A673 (cell line): ENCODE measurements around the gene IL21R. TPM values are rescaled to one million over a fixed set of nuclear protein-coding genes. Genes with fewer than 3 reads are reported as not detected.

ENCODE experiments used
- BruUV-seq: library from RNA; stranded (reverse); fragments of 400-500 nt; replicated peaks from 2 replicates; lab custom pipeline; 2021; lab: Mats Ljungman, UMichigan
- CTCF ChIA-PET: fragments of 300-600 bp; sonication (Branson Sonifier 250); formaldehyde crosslinking; loops from one replicate; lab custom pipeline; 2022; ENCODE audit warnings: antibody characterized with exemption; lab: Charles Lee
- POLR2A ChIA-PET: fragments of 300-600 bp; sonication (Branson Sonifier 250); formaldehyde crosslinking; loops from one replicate; lab custom pipeline; 2022; ENCODE audit warnings: antibody characterized with exemption; ENCODE audit not compliant: low non-redundant PET; lab: Charles Lee
- DNase-seq: peaks from one replicate; pipeline ENCODE4 v3.0.0-alpha.2; 2015; ENCODE audit warnings: low spot score
- H3K27ac ChIP-seq: fragments of 200-600 bp; sonication (generic); 2 replicates; pipeline ENCODE4 v1.5.1; 2016; ENCODE audit warnings: mixed run types, low read depth, mild to moderate bottlenecking, mixed read lengths, antibody characterized with exemption, low read length; ENCODE audit not compliant: poor library complexity, severe bottlenecking
- H3K27me3 ChIP-seq: fragments of 200-600 bp; sonication (generic); replicated peaks from 2 replicates; pipeline ENCODE4 v1.6.1; 2017; ENCODE audit warnings: mixed run types, low read depth, mild to moderate bottlenecking, mixed read lengths, antibody characterized with exemption, low read length; ENCODE audit not compliant: insufficient read depth, poor library complexity
- H3K36me3 ChIP-seq: fragments of 200-600 bp; sonication (generic); 2 replicates; pipeline ENCODE4 v1.6.1; 2016; ENCODE audit warnings: mixed run types, mild to moderate bottlenecking, mixed read lengths, antibody characterized with exemption, low read length; ENCODE audit not compliant: insufficient read depth, poor library complexity, severe bottlenecking
- H3K4me1 ChIP-seq: fragments of 200-600 bp; sonication (generic); 2 replicates; pipeline ENCODE4 v1.6.1; 2017; ENCODE audit warnings: mixed run types, mild to moderate bottlenecking, mixed read lengths, antibody characterized with exemption, low read length; ENCODE audit not compliant: insufficient read depth, poor library complexity, severe bottlenecking
- H3K4me3 ChIP-seq: fragments of 200-600 bp; sonication (generic); 2 replicates; pipeline ENCODE4 v1.5.1; 2016; ENCODE audit warnings: low read depth, mixed run types, mild to moderate bottlenecking, mixed read lengths, low read length; ENCODE audit not compliant: poor library complexity, severe bottlenecking
- H3K9me3 ChIP-seq: fragments of 200-600 bp; sonication (generic); 2 replicates; pipeline ENCODE4 v1.6.1; 2016; ENCODE audit warnings: mixed run types, low read depth, mild to moderate bottlenecking, mixed read lengths, antibody characterized with exemption, low read length; ENCODE audit not compliant: poor library complexity, severe bottlenecking
- CTCF ChIP-seq: fragments of 300-800, 200-600 bp; sonication (generic); conservative IDR thresholded peaks from 2 replicates; pipeline ENCODE4 v1.5.1; 2017; ENCODE audit warnings: low read depth, mild to moderate bottlenecking, antibody characterized with exemption, low read length, moderate library complexity, mixed read lengths
- EZH2 ChIP-seq: fragments of 200-600 bp; sonication (generic); IDR thresholded peaks from 2 replicates; pipeline ENCODE4 v1.6.1; 2017; ENCODE audit warnings: borderline replicate concordance, low read depth, mild to moderate bottlenecking, mixed read lengths, antibody characterized with exemption, low read length; ENCODE audit not compliant: poor library complexity, severe bottlenecking
- intact Hi-C: fragments of 100-400 bp; cut with micrococcal nuclease; formaldehyde crosslinking; loops from one replicate; pipeline ENCODE4 v1.10.0; 2022; ENCODE audit not compliant: unreplicated experiment
- total RNA-seq: library from RNA; stranded (reverse); gene quantifications from 2 replicates; pipeline ENCODE4 v1.2.3, GENCODE V29; 2021

The IL21R gene
- total RNA-seq, 1 experiment from 2014 or later: 0.19 TPM

DNA sequence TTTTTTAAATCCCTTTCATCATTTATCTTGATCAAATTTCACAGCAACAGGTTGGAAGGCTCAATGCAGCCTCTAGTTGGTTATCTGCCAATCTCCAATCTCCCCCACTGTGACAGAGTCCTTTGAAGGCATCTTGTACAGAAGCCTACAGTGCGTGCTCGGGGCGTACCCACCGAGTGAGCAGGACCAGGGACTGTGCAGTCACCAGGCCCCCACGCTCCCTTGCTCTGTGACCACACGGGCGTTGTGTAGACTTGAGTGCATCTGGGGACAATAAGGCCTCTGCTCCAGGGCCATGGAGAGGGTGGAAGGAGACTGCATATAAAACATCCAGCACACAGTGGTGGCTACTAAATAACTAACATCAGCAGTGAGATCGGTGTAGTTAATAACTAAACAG lies 84.4 kb downstream of the IL21R start:
- BruUV-seq: no TSS peak
- peak; percentile 14 for DNase-seq
- intact Hi-C loops: no loop called here
- H3K27me3 ChIP-seq: no peaks in the 10 kb centered on the region
- peaks cover 75% of the 10 kb centered on the region for H3K36me3 ChIP-seq
- no peak overlapping the region for H3K4me3 ChIP-seq
- no peak overlapping the region for H3K27ac ChIP-seq
- TF ChIP-seq CTCF (no peak), EZH2 (no peak)
- H3K9me3 ChIP-seq: no peaks in the 10 kb centered on the region
- no peaks in the 10 kb centered on the region for H3K4me1 ChIP-seq
- ChIA-PET CTCF (no interaction called here), POLR2A (no interaction called here)

DNA sequence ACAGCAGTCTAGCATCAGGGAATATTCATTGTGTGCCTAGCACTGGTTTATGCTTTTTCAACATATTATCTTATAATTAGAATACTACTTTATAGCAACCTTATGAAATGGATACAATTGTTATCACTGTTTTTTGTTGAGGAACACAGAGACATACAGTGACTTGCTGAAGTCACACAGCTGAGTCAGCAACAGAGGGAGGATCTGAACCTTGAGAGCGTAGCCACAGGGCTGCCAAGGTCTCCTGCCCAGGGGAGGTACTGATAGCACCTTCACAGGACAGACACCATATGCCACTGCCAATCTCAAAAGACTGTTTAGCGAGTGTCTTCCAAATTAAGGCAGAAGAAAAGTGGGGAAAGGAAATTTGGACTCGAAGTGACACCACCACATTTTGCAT lies 84.8 kb downstream of the IL21R start:
- no peak for TF ChIP-seq EZH2
- no peak for TF ChIP-seq CTCF
- no peaks in the 10 kb centered on the region for H3K9me3 ChIP-seq
- POLR2A ChIA-PET: no interaction called here
- no peak overlapping the region for H3K27ac ChIP-seq
- DNase-seq: no peak
- H3K4me3 ChIP-seq: no peak overlapping the region
- CTCF ChIA-PET: no interaction called here
- H3K4me1 ChIP-seq: no peaks in the 10 kb centered on the region
- H3K27me3 ChIP-seq: no peaks in the 10 kb centered on the region
- intact Hi-C loops: no loop called here
- BruUV-seq: no TSS peak
- peaks cover 71% of the 10 kb centered on the region for H3K36me3 ChIP-seq

DNA sequence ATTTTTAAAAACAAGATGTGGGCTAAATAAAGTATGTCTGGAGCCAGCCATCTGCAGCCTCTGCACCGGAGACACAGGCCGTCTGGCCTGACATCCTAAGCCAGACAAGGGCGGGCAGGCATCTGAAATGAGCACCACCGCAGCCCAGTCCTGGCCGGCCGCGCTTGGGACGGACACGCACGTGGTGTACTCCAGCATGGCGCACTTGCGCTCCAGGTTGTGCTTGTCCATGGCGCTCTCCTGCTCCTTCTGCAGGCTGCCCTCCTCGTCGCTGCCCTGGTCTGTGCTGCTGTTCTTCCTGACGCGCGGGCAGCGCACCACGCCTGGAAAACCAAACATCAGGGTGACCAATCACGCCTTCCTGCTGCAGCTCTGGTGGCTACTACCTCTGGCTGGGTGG lies 87.4 kb downstream of the IL21R start:
- Histone ChIP-seq H3K27ac (no peak overlapping the region), H3K9me3 (no peaks in the 10 kb centered on the region), H3K27me3 (no peaks in the 10 kb centered on the region), H3K36me3 (peaks cover 69% of the 10 kb centered on the region), H3K4me3 (no peak overlapping the region), H3K4me1 (no peaks in the 10 kb centered on the region)
- ChIA-PET POLR2A (no interaction called here), CTCF (no interaction called here)
- DNase-seq: no peak
- no TSS peak for BruUV-seq
- TF ChIP-seq EZH2 (no peak), CTCF (no peak)
- intact Hi-C loops: no loop called here
